Left lung (tissue), 10 donors: ENCODE data around the gene ONECUT2. TPM values are rescaled to one million over a fixed set of nuclear protein-coding genes. Genes with fewer than 3 reads are reported as not detected.
A peak's percentile ranks its signal among the peaks of the same experiment; 100 is the strongest.

ENCODE experiments used
- ATAC-seq: fragments of 200-7000 bp; cut with Tn5 transposase; one replicate; pipeline ENCODE4 v1.9.1; 2020; ENCODE audit warnings: moderate library complexity
- DNase-seq, 4 donors: peaks; one replicate each; pipeline ENCODE4 v3.0.0-alpha.2; 2013 to 2020
- H3K27ac ChIP-seq, 2 donors: fragments of 200-600 bp; sonication (generic) in 1 of 2; one replicate each; pipeline versions ENCODE4 v1.5.0 to v1.8.0; 2020 to 2021
- H3K27me3 ChIP-seq, 2 donors: fragments of 200-600 bp; sonication (generic) in 1 of 2; one replicate each; pipeline versions ENCODE4 v1.5.0 to v1.8.0; 2020 to 2021
- H3K36me3 ChIP-seq, 2 donors: fragments of 200-600 bp; sonication (generic) in 1 of 2; one replicate each; pipeline versions ENCODE4 v1.5.0 to v1.8.0; 2020 to 2021
- H3K4me1 ChIP-seq, 2 donors: fragments of 200-600 bp; one replicate each; pipeline ENCODE4 v1.8.0; 2021
- H3K4me3 ChIP-seq, 2 donors: fragments of 200-600 bp; sonication (generic) in 1 of 2; one replicate each; pipeline versions ENCODE4 v1.5.0 to v1.8.0; 2020 to 2021; ENCODE audit warnings: mild to moderate bottlenecking in 1 of 2
- H3K9me3 ChIP-seq, 2 donors: fragments of 200-600 bp; sonication (generic) in 1 of 2; one replicate each; pipeline versions ENCODE4 v1.5.0 to v1.8.0; 2020 to 2021
- intact Hi-C, 2 donors: fragments of 100-400 bp; cut with DNase I; formaldehyde crosslinking; loops; one replicate each; pipeline versions ENCODE4 v1.11.2 to v1.14.2; 2022
- polyA plus RNA-seq, 6 donors: library from polyadenylated mRNA; unstranded; fragments of 120-200 nt; gene quantifications; one replicate each; pipeline ENCODE4 v1.2.1, GENCODE V29; 2013; ENCODE audit not compliant: insufficient read length in 6 of 6
- total RNA-seq, 2 donors: library from RNA; stranded (reverse); fragmentation: NEBNext Ultra II Directional; extraction: Animal tissue kit (Norgen Biotek cat#: 25700); gene quantifications; one replicate each; pipeline ENCODE4 v1.2.1, GENCODE V29; 2021
- TF ChIP-seq, protein P1 (sequence below), 2 donors: fragments of 200-600 bp; sonication (generic) in 1 of 2; IDR thresholded peaks; one replicate each; pipeline versions ENCODE4 v1.5.0 to v1.8.0; 2021; ENCODE audit warnings: antibody characterized with exemption in 2 of 2
- donor health status: DM: no; HTN: yes; CAD: no.
- donor health status: DM: no; HTN: no; CAD: no.

Gene ONECUT2
- total and polyA plus RNA-seq, 8 donors = 0.03 to 0.26 (median 0.06) TPM

DNA sequence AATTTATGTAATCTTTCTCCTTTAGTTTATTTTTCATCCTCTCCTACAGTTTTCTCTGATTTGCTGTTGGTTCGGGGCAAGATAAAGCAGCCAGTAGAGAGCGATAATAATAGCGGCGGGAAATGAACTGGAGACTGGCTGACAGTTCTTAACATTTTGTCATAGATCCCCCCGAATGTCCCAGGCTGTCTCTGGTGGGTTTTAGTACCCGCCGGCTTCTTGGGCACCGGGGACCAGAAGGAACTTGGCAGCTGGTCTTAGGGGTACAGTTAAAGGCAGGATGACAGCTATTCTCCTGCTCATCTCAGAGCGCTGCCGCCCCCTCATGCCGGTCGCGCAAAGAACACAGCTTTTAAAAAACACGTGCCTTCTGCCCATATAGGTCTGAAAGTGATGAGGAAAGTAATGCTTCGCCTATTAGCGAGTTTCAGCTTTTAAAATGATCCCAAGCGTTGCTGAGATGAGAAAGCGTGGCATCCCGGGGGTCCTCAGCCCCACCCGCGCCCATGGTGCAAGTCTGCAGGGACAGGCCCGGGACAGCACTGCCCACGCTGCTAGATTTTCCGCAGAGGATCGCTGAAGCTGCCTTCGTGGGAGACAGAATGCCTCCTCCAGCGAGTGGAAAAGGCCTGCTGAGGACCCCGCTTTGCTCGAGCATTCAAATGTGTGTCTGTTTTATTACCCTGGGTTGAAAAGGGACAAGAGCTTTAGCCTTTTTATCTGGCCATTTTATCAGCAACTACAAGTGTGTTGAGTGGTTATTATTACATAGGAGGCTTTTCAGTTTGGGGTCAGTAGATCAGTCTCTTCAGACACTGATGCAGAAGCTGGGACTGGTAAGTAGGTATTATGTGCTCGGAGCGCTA lies 3.8 kb downstream of the ONECUT2 start:
- no peak overlapping the region for H3K27ac ChIP-seq
- no peaks in the 10 kb centered on the region for H3K9me3 ChIP-seq
- H3K4me3 ChIP-seq = no peak overlapping the region
- TF ChIP-seq, protein P1, sequence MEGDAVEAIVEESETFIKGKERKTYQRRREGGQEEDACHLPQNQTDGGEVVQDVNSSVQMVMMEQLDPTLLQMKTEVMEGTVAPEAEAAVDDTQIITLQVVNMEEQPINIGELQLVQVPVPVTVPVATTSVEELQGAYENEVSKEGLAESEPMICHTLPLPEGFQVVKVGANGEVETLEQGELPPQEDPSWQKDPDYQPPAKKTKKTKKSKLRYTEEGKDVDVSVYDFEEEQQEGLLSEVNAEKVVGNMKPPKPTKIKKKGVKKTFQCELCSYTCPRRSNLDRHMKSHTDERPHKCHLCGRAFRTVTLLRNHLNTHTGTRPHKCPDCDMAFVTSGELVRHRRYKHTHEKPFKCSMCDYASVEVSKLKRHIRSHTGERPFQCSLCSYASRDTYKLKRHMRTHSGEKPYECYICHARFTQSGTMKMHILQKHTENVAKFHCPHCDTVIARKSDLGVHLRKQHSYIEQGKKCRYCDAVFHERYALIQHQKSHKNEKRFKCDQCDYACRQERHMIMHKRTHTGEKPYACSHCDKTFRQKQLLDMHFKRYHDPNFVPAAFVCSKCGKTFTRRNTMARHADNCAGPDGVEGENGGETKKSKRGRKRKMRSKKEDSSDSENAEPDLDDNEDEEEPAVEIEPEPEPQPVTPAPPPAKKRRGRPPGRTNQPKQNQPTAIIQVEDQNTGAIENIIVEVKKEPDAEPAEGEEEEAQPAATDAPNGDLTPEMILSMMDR (IDR thresholded peaks at IDR 0.05) = no peak
- no peak for ATAC-seq
- intact Hi-C loops = no loop called here
- peaks cover 5 to 65% of the 10 kb centered on the region in 2 donors for H3K4me1 ChIP-seq
- peaks cover 85 to 97% of the 10 kb centered on the region in 2 donors for H3K27me3 ChIP-seq
- no peak for DNase-seq
- H3K36me3 ChIP-seq = no peaks in the 10 kb centered on the region

- ATAC-seq = no peak
- TF ChIP-seq, protein P1 (IDR thresholded peaks at IDR 0.05) = no peak
- Histone ChIP-seq H3K27me3 (peaks cover 86 to 97% of the 10 kb centered on the region in 2 donors), H3K27ac (no peak overlapping the region), H3K4me3 (no peak overlapping the region), H3K4me1 (peaks cover 5 to 63% of the 10 kb centered on the region in 2 donors), H3K9me3 (no peaks in the 10 kb centered on the region), H3K36me3 (no peaks in the 10 kb centered on the region)
- intact Hi-C loops = no loop called here
- DNase-seq = peak in 1 of 4 donors; percentile 73
These were observed 4.4 kb downstream of the ONECUT2 start for GRCh38 chr18:57439609-57439968.

GRCh38 chr18:57439985-57440330 lies 4.8 kb downstream of the ONECUT2 start:
- Histone ChIP-seq H3K4me1 (peaks cover 5 to 59% of the 10 kb centered on the region in 2 donors), H3K27me3 (peaks cover 83 to 97% of the 10 kb centered on the region in 2 donors), H3K9me3 (no peaks in the 10 kb centered on the region), H3K36me3 (no peaks in the 10 kb centered on the region), H3K4me3 (no peak overlapping the region), H3K27ac (no peak overlapping the region)
- no peak for DNase-seq
- intact Hi-C loops = no loop called here
- ATAC-seq = no peak
- TF ChIP-seq, protein P1 (IDR thresholded peaks at IDR 0.05) = no peak

DNA sequence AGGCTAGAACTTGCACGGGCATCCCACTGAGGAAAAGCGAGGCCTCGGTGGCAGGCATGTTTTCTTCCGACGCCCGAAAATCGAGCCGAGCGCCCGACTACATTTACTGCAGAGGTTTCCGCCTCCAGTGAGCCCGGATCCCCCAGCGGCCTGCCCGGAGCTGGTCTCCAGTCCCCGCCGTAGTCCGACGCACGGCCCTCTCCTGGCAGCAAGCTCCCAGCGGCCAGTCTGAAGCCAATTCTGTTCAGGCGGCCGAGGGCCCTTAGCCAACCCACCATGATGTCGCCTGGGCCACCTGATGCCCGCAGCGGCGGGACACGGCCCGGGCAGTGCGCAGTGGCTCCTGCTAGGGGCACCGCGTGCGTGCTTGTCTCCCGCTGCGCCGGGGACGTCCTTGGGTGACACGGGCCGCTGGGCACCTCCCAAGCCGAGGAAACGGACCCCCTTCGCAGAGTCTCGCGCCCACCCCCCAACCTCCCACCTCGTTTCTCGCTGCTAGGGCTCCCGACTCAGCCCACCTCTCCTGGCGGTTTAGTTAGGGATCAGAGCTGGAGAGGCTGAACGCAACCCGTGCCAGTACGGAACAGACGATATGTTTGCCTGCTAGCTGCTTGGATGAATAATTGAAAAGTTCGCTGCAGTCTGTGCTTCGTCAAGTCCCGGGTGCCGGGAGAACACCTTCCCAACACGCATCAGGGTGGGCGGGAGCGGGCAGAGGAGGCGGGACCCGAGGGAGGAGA lies 5.3 kb downstream of the ONECUT2 start:
- DNase-seq (peak in 1 of 4 donors; percentile 70), ATAC-seq (no peak)
- TF ChIP-seq, protein P1 (IDR thresholded peaks at IDR 0.05) = no peak
- Histone ChIP-seq H3K36me3 (no peaks in the 10 kb centered on the region), H3K4me3 (no peak overlapping the region), H3K27me3 (peaks cover 84 to 98% of the 10 kb centered on the region in 2 donors), H3K27ac (no peak overlapping the region), H3K4me1 (peaks cover 5 to 55% of the 10 kb centered on the region in 2 donors), H3K9me3 (no peaks in the 10 kb centered on the region)
- intact Hi-C loops = no loop called here
